Stimulated activated CD4-positive, alpha-beta T cell treated with anti-CD3 and anti-CD28 coated beads, TNF-alpha, amount 100 ng/mL, for 24 hours (primary cell): ENCODE data around the gene EIF3B.
A peak's percentile ranks its signal among the peaks of the same experiment; 100 is the strongest.
"Not testable (repeated sequence)": the region's sequence is repeated elsewhere in the genome, so short reads cannot be mapped to it uniquely, and the experiment has no call there.

Source experiments
- DNase-seq, 3 experiments: peaks; one replicate each; pipeline ENCODE4 v3.0.0-alpha.2; 2020; ENCODE audit warnings: low read depth in 3 of 3

The EIF3B gene

DNA sequence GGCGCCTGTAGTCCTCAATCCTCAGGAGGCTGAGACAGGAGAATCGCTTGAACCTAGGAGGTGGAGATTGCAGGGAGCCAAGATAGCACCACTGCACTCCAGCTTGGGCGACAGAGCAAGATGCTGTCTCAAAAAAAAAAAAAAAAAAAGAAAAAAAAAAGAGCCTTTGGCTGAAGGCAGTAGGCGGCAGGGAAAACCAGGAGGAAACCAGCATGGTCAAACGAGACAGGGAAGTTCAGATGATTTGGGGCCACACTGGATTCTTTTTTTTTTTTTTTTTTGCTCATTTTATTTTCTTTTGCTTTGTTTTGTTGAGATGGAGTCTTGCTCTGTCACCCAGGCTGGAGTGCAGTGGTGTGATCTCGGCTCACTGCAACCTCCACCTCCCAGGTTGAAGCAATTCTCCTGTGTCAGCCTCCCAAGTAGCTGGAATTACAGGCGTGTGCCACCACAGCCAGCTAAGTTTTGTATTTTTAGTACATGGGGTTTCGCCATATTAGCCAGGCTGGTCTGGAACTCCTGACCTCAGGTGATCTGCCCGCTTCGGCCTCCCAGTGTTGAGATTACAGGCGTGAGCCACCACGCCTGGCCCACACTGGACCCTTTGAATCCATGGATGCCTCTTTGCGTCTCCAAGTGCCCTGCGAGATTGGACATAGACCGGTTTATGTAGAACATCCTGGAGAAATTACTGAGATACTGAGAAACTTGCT is 7.1 kb upstream of the EIF3B start:
- DNase-seq, result not testable (repeated sequence)

GRCh38 chr7:2350055-2350454 is 4.6 kb upstream of the EIF3B start:
- DNase-seq, result no peak

DNA sequence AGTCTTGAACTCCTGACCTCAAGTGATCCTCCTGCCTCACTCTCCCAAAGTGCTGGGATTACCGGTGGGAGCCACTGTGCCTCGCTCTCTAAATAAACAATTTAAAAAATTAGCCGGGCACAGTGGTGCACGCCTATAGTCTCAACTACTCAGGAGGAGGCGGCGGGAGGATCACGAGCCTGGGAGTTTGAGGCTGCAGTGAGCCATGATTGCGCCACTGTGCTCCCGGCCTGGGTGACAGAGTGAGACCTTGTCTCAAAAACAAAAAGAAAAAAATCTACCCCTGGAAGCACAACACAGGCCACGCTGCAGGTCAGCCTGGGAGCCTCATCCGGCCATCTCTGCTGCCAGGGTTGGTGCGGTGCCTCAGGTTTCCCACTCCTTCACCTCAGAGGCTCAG is 3.8 kb upstream of the EIF3B start:
- no peak for DNase-seq

GRCh38 chr7:2353113-2353935 is 1.3 kb upstream of the EIF3B start:
- DNase-seq, result no peak

- peak; percentile 80 to 91 (median 84) for DNase-seq
These were observed 766 bp upstream of the EIF3B start for GRCh38 chr7:2353936-2354185.

GRCh38 chr7:2354939-2355704 is 495 bp downstream of the EIF3B start:
- peak in 1 of 3 experiments; percentile 28 for DNase-seq

DNA sequence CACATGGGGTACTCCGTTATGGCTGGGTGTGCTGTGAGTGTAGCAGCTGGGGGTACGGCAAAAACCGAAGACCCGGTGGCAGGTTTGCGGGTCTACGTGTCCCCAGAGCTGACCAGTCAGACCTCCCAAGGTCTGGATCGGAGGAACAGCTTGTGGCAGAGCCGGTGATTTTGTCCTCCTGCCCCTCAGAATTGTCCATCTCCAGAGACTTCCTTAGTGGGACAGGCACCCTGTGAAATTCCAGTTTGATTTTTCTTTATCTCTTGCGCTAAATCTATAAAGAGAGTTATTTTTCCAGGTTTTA is 1.0 kb downstream of the EIF3B start:
- no peak for DNase-seq

DNA sequence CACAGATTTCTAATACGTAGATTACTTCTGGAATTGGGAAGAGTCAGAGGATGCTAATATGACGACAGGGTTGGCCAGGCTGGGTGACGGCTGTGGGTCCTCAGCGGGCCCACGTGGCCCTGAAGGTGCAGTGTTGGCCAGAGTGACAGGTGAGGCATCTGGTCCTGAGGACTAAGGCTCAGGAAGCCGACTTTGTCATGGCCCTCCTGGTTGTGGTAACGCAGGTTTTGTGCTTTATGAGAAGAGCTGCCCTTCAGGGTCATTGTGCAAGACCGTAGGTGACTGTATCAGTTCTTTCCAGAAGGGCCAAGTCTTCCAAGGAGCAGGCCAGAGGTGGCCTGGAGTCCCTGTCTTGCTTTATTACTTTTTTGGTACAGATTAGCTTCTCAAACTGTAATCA is 2.5 kb downstream of the EIF3B start:
- no peak for DNase-seq

- no peak for DNase-seq
These were observed 2.9 kb downstream of the EIF3B start for GRCh38 chr7:2357571-2357970.

GRCh38 chr7:2358968-2359527 is 4.4 kb downstream of the EIF3B start:
- no peak for DNase-seq

- no peak for DNase-seq
These were observed 5.0 kb downstream of the EIF3B start for GRCh38 chr7:2359610-2360009.

GRCh38 chr7:2360796-2361195 is 6.2 kb downstream of the EIF3B start:
- DNase-seq, result no peak

DNA sequence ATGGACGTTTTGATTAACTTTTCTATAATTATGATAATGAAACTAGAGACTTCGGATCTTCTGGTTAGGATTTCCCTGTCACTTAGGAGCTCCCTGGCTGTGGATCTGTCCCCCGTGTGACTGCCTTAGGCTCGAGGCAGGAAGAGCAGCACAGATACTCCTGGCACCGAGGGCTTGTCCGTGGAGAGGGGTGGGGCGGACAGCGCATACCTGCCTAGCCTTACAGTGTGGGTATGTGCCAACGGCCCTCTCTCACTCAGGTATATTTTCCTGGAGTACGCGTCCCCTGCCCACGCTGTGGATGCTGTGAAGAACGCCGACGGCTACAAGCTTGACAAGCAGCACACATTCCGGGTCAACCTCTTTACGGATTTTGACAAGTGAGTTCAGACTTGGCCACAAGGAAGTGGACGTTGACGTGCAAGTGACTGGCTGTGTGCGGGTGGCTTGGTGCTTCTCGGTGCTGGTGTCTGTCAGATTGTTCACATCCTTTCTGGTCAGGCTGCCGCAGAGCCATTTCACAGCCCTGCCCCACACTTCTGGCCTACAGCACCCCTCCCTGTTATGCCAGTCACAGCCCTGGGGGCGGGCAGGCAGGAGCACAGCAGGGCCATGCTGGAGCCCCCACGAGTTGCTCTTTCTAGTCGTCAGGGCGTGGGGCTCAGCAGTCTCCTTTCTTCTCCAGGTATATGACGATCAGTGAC is 7.9 kb downstream of the EIF3B start:
- no peak for DNase-seq

DNA sequence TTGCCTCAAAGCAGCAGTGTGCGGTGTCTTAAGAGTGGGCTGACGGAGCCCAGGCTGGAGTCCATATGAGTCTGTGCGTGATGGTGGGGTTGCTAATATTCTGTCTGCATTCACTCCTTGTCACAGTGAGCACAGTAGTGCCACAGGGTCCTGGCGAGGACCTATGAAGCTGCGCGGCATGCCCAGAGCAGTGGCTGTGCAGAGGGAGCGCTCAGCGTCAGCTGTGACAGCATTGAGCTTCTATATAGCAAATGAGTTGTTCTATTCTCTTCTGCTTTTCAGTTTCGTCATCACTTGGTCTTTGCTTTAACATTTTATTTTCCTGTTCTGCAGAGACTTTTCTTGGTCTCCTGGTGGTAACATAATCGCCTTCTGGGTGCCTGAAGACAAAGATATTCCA is 14.5 kb downstream of the EIF3B start:
- DNase-seq, result no peak

DNA sequence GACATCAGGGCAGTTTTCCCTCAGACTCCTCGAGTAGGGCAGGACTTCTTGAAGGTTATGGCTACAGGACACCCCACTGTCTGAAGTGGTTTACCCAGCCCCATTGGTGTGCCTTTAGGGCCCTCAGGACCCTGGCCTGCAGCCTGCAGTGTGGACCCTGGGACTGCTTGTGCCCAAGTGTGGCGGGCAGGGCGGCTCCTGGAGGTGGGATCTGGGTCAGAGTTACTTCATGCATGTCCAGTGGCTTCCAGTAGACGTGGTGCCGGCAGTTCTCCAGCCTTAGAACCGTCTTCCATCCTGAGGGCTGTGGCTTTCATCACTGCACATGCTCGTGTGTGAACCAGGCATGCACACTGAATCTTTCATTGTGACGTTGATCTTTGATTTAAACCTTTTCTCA is 16.7 kb downstream of the EIF3B start:
- DNase-seq, result no peak

DNA sequence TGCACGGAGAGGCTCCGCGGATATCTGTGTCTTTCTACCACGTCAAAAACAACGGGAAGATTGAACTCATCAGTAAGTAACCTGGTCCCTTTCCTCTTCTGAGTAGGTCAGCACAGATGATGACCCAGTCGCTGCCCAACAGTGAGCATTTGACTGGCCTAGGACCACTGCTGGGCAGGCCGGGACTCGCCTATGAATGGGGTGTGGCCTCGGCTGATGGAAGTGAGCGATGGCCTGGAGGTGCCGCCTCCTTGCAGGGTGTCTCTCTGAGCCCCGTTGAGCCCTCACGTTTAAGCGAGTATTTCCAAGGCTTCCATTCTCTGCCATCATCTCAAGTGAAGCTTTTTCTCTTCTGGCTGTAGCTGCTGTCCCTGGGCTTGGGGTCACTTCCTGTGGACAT is 18.1 kb downstream of the EIF3B start:
- no peak for DNase-seq

GRCh38 chr7:2373124-2373556 is 18.5 kb downstream of the EIF3B start:
- no peak for DNase-seq

- DNase-seq, result no peak
These were observed 19.0 kb downstream of the EIF3B start for GRCh38 chr7:2373646-2374045.

DNA sequence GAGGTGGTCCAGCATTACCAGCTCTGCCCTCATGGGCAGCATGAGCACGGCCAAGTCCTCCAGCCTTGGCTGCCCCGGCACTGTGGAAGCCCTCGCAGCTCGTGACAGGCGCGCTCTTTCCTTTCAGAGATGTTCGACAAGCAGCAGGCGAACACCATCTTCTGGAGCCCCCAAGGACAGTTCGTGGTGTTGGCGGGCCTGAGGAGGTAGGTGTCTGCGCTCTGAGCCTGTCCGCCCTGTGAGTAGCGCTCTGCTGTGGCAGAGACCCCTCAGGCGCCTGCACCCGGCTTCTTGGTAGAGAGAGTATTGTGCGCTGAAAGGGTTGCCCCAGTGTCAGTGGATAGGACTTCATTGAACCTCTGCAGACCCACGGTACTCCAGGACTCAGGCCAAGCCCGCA is 19.8 kb downstream of the EIF3B start:
- no peak for DNase-seq

- no peak for DNase-seq
These were observed 20.5 kb downstream of the EIF3B start for GRCh38 chr7:2374830-2375728.
